PC-3 (cell line): ENCODE data around the gene RPS18. TPM values are rescaled to one million over a fixed set of nuclear protein-coding genes. Genes with fewer than 3 reads are reported as not detected.
A peak's percentile ranks its signal among the peaks of the same experiment; 100 is the strongest.

Experiments used
- ATAC-seq: fragments of 200-7000 bp; cut with Tn5 transposase; 2 replicates; pipeline ENCODE4 v1.9.1; 2020; ENCODE audit warnings: mild to moderate bottlenecking, moderate library complexity
- BruUV-seq: library from RNA; stranded (reverse); fragments of 400-500 nt; replicated peaks from 2 replicates; lab custom pipeline; 2021; lab: Mats Ljungman, UMichigan
- CTCF ChIA-PET: fragments of 300-600 bp; sonication (Branson Sonifier 250); formaldehyde crosslinking; loops from one replicate; lab custom pipeline; 2022; ENCODE audit warnings: antibody characterized with exemption; lab: Charles Lee
- POLR2A ChIA-PET: fragments of 300-600 bp; sonication (Branson Sonifier 250); formaldehyde crosslinking; loops from one replicate; lab custom pipeline; 2022; ENCODE audit warnings: antibody characterized with exemption; ENCODE audit not compliant: unreplicated experiment; lab: Charles Lee
- DNase-seq: peaks from one replicate; pipeline ENCODE4 v3.0.0-alpha.2; 2015
- H2AFZ ChIP-seq: fragments of 300-600 bp; sonication (generic); 2 replicates; pipeline ENCODE4 v1.6.0; 2016; ENCODE audit warnings: antibody characterized with exemption, low read length
- H3F3A ChIP-seq: fragments of 300-600 bp; sonication (generic); one replicate; pipeline ENCODE4 v1.6.0; 2017; ENCODE audit warnings: antibody characterized with exemption, low read length, control low read depth, mild to moderate bottlenecking; ENCODE audit not compliant: unreplicated experiment
- H3K27ac ChIP-seq: fragments of 300-600 bp; sonication (generic); 2 replicates; pipeline ENCODE4 v1.5.1; 2016; ENCODE audit warnings: mild to moderate bottlenecking, low read length
- H3K27me3 ChIP-seq: fragments of 300-600 bp; sonication (generic); 2 replicates; pipeline ENCODE4 v1.6.1; 2016; ENCODE audit warnings: low read length, mixed read lengths
- H3K36me3 ChIP-seq: fragments of 300-600 bp; sonication (generic); 2 replicates; pipeline ENCODE4 v1.6.1; 2016; ENCODE audit warnings: low read depth, mixed run types, low read length, mixed read lengths
- H3K4me1 ChIP-seq: fragments of 300-600 bp; sonication (generic); 2 replicates; pipeline ENCODE4 v1.5.1; 2016; ENCODE audit warnings: low read length; ENCODE audit not compliant: insufficient read depth
- H3K4me2 ChIP-seq: fragments of 300-600 bp; sonication (generic); 2 replicates; pipeline ENCODE4 v1.6.0; 2016; ENCODE audit warnings: low read length
- H3K4me3 ChIP-seq: fragments of 300-600 bp; sonication (generic); 2 replicates; pipeline ENCODE4 v1.5.1; 2016; ENCODE audit warnings: mild to moderate bottlenecking, low read length, mixed read lengths
- H3K79me2 ChIP-seq: fragments of 300-600 bp; sonication (generic); 2 replicates; pipeline ENCODE4 v1.6.1; 2017; ENCODE audit warnings: low read length, mixed read lengths
- H3K9ac ChIP-seq: fragments of 300-600 bp; sonication (generic); 2 replicates; pipeline ENCODE4 v1.6.0; 2016; ENCODE audit warnings: mild to moderate bottlenecking, low read length
- H3K9me2 ChIP-seq: fragments of 300-600 bp; sonication (generic); replicated peaks from 2 replicates; pipeline ENCODE4 v1.6.1; 2016; ENCODE audit warnings: mixed run types, low read length, mixed read lengths
- H3K9me3 ChIP-seq: fragments of 300-600 bp; sonication (generic); 2 replicates; pipeline ENCODE4 v1.6.1; 2016; ENCODE audit warnings: low read length, mixed read lengths
- H4K20me1 ChIP-seq: fragments of 300-600 bp; sonication (generic); 2 replicates; pipeline ENCODE4 v1.6.1; 2016; ENCODE audit warnings: low read length, mixed read lengths
- CTCF ChIP-seq: fragments of 300-600 bp; sonication (generic); conservative IDR thresholded peaks from 2 replicates; pipeline ENCODE4 v1.5.1; 2017; ENCODE audit warnings: antibody characterized with exemption, low read depth, mild to moderate bottlenecking, low read length
- EZH2 ChIP-seq: fragments of 300-600 bp; sonication (generic); IDR thresholded peaks from one replicate; pipeline ENCODE4 v1.6.1; 2017; ENCODE audit warnings: antibody characterized with exemption, mild to moderate bottlenecking, low read length; ENCODE audit not compliant: unreplicated experiment
- EZH2phosphoT487 ChIP-seq: fragments of 300-600 bp; sonication (generic); IDR thresholded peaks from 2 replicates; pipeline ENCODE4 v1.6.1; 2018; ENCODE audit warnings: mild to moderate bottlenecking, antibody characterized with exemption, low read length, borderline replicate concordance
- intact Hi-C: fragments of 100-400 bp; cut with micrococcal nuclease; formaldehyde crosslinking; loops from 2 replicates; pipeline ENCODE4 v1.9.0; 2023
- total RNA-seq: library from RNA; depleted of rRNA; stranded (reverse); fragments of >200 nt; gene quantifications from 2 replicates; pipeline ENCODE4 v1.2.3, GENCODE V29; 2014

RPS18 gene
- total RNA-seq, 1 experiment from 2014 or later: 3,161 TPM

DNA sequence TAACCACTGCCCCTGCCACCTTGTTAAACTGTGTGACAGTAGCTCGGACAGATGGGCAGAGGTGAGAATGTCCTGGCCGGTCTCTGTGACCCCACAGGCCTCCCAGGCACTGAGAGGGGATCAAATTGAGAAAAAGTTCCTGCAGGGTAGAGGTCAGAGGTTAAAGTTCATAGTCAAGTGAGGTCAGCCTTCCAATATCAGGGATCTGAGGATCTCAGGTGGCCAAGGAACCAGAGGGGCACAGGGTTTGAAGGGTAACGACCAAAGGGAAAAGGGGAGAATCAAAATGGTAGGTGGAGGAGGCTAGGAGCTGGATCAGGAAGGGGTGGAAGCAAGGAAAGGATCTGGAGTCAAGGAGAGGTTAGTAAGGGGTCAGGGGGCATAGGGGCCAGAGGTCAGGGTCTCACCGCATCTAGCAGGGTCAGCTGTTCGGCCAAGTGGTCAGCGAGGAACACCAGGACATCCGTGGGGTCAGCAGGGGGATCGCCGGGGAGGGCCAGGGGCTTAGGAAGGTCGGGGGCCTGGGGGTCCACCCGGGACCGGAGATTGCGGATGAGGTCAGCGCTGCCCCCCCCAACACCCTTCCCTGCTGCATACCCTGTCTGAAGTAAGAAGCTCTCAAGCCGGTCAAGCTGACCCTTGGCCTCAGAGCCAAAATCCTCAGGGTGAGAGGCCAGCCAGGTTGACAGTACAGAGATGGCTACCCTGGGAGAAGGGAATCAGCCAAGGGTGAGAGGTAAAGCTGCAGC is 23.9 kb downstream of the RPS18 start:
- TF ChIP-seq CTCF (no peak), EZH2phosphoT487 (no peak), EZH2 (no peak)

DNA sequence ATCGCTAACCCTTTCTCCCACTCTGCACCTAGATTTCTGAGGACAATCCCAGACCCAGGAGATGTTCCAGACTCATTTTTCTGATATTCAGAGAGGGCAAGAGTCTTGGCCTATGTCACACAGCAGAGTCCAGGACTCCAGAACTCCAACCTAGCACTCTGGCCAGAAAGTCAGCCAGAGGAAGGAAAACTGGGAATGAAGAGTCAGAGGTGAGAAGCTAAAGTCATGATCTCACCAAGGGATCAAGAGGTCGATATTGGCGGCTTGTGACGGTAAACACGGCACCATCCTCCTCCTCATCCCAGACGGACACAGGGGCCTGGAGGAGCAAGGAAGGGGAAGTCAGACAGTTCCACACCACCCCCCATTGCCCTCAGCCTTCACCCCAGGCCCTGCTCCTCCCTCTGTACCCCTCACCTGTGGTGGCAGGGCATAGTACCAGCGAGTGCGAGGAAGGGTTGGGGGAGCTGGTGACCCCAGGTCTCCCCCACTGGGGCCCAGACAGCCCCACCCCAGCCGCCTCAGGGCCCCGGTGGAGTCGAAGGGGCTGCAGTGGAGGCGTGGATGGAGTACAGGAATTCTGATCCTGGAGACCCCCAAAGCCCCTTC is 25.0 kb downstream of the RPS18 start:
- Histone ChIP-seq H3K4me1 (peaks cover 15% of the 10 kb centered on the region), H3K27ac (peak overlapping the region; percentile 92), H3K79me2 (peaks cover 21% of the 10 kb centered on the region), H3K9ac (peak overlapping the region; percentile 80), H3F3A (peaks cover 3% of the 10 kb centered on the region), H2AFZ (peak overlapping the region; percentile 88; the same call in 1 of the 2 replicates), H3K4me3 (peak overlapping the region; percentile 78), H3K36me3 (peaks cover 6% of the 10 kb centered on the region; the same call in 1 of the 2 replicates), H3K27me3 (no peaks in the 10 kb centered on the region), H4K20me1 (no peaks in the 10 kb centered on the region), H3K4me2 (peak overlapping the region; percentile 100), H3K9me3 (no peaks in the 10 kb centered on the region), H3K9me2 (no peaks in the 10 kb centered on the region)
- TF ChIP-seq EZH2phosphoT487 (no peak), EZH2 (no peak), CTCF (no peak)
- no peak for ATAC-seq
- intact Hi-C loops: loop anchor here (5.0 kb wide), 1 partner anchor 110 kb away; no protein-coding TSS in a partner anchor
- ChIA-PET POLR2A (interaction anchor here (0.6 kb wide), 1 partner anchor 1207 kb away, joined by 3 read pairs; no protein-coding TSS in a partner anchor), CTCF (no interaction called here)
- no peak for DNase-seq
- no TSS peak for BruUV-seq

More for the DNA sequence above, 23.9 kb downstream of the RPS18 start:
- H3F3A ChIP-seq: peaks cover 3% of the 10 kb centered on the region
- no peak overlapping the region for H3K4me3 ChIP-seq
- no peaks in the 10 kb centered on the region for H3K27me3 ChIP-seq
- H3K4me2 ChIP-seq: no peak overlapping the region
- H3K36me3 ChIP-seq: peaks cover 16% of the 10 kb centered on the region; the same call in 1 of the 2 replicates
- H3K9me3 ChIP-seq: no peaks in the 10 kb centered on the region
- no peak overlapping the region for H3K27ac ChIP-seq
- DNase-seq (no peak), ATAC-seq (no peak)
- BruUV-seq: no TSS peak
- H3K4me1 ChIP-seq: peaks cover 10% of the 10 kb centered on the region
- peaks cover 21% of the 10 kb centered on the region for H3K79me2 ChIP-seq
- ChIA-PET POLR2A (no interaction called here), CTCF (no interaction called here)
- no peak overlapping the region for H2AFZ ChIP-seq
- H4K20me1 ChIP-seq: no peaks in the 10 kb centered on the region
- intact Hi-C loops: loop anchor here (5.0 kb wide), 1 partner anchor 112 kb away; no protein-coding TSS in a partner anchor
- H3K9me2 ChIP-seq: no peaks in the 10 kb centered on the region
- no peak overlapping the region for H3K9ac ChIP-seq
